Stromal cell of bone marrow (primary cell): ENCODE results near the gene BAHCC1.
A peak's percentile ranks its signal among the peaks of the same experiment; 100 is the strongest.

Experiments
- DNase-seq: peaks from one replicate; pipeline ENCODE4 v3.0.0-alpha.2; 2012; ENCODE audit warnings: low read depth

The BAHCC1 gene

GRCh38 chr17:81480140-81481072 lies 85.1 kb downstream of the BAHCC1 start:
- DNase-seq, result peak; percentile 76

GRCh38 chr17:81481073-81481799 lies 86.0 kb downstream of the BAHCC1 start:
- peak; percentile 49 for DNase-seq

GRCh38 chr17:81481815-81482505 lies 86.7 kb downstream of the BAHCC1 start:
- DNase-seq, result no peak

- DNase-seq, result no peak
These were observed 87.4 kb downstream of the BAHCC1 start for GRCh38 chr17:81482673-81483072.

GRCh38 chr17:81483085-81483861 lies 88.0 kb downstream of the BAHCC1 start:
- DNase-seq, result no peak

- no peak for DNase-seq
These were observed 88.6 kb downstream of the BAHCC1 start for GRCh38 chr17:81483862-81484194.

GRCh38 chr17:81484195-81484979 lies 89.1 kb downstream of the BAHCC1 start:
- DNase-seq, result peak; percentile 49

GRCh38 chr17:81486199-81486810 lies 91.0 kb downstream of the BAHCC1 start:
- DNase-seq, result no peak

- no peak for DNase-seq
These were observed 91.8 kb downstream of the BAHCC1 start for GRCh38 chr17:81487089-81487486.

- DNase-seq, result peak; percentile 54
These were observed 92.4 kb downstream of the BAHCC1 start for GRCh38 chr17:81487487-81488275.

- DNase-seq, result no peak
These were observed 93.1 kb downstream of the BAHCC1 start for GRCh38 chr17:81488276-81488860.

GRCh38 chr17:81489012-81489997 lies 94.0 kb downstream of the BAHCC1 start:
- DNase-seq, result no peak

- no peak for DNase-seq
These were observed 95.0 kb downstream of the BAHCC1 start for GRCh38 chr17:81489998-81490992.

- no peak for DNase-seq
These were observed 95.9 kb downstream of the BAHCC1 start for GRCh38 chr17:81491181-81491581.

GRCh38 chr17:81491761-81492160 lies 96.5 kb downstream of the BAHCC1 start:
- no peak for DNase-seq

- DNase-seq, result no peak
These were observed 96.9 kb downstream of the BAHCC1 start for GRCh38 chr17:81492202-81492601.

GRCh38 chr17:81492706-81493105 lies 97.4 kb downstream of the BAHCC1 start:
- DNase-seq, result no peak
